Fibroblast of lung (primary cell): ENCODE results near the gene SPAAR. TPM values are rescaled to one million over a fixed set of nuclear protein-coding genes. Genes with fewer than 3 reads are reported as not detected.
A peak's percentile ranks its signal among the peaks of the same experiment; 100 is the strongest.

ENCODE experiments used
- DNase-seq, 2 donors: peaks; one replicate each; pipeline versions ENCODE4 v3.0.0 to v3.0.0-alpha.2; 2010; ENCODE audit warnings: low read depth in 2 of 2
- H2AFZ ChIP-seq: 2 replicates; pipeline ENCODE4 v1.5.1; 2012; ENCODE audit warnings: low read length, control low read depth, inconsistent platforms
- H3K27ac ChIP-seq: 2 replicates; pipeline ENCODE4 v1.5.1; 2011; ENCODE audit warnings: low read length, control low read depth; ENCODE audit not compliant: insufficient read depth
- H3K27me3 ChIP-seq: 2 replicates; pipeline ENCODE4 v1.5.1; 2011; ENCODE audit warnings: mild to moderate bottlenecking, low read length; ENCODE audit not compliant: control insufficient read depth, insufficient read depth
- H3K36me3 ChIP-seq: 2 replicates; pipeline ENCODE4 v1.5.1; 2011; ENCODE audit warnings: low read length; ENCODE audit not compliant: control insufficient read depth, insufficient read depth
- H3K4me1 ChIP-seq: 2 replicates; pipeline ENCODE4 v1.5.1; 2011; ENCODE audit warnings: low read length; ENCODE audit not compliant: control insufficient read depth, insufficient read depth; ENCODE audit errors: extremely low read depth
- H3K4me2 ChIP-seq: 2 replicates; pipeline ENCODE4 v1.5.1; 2011; ENCODE audit warnings: low read length, control low read depth; ENCODE audit not compliant: insufficient read depth; ENCODE audit errors: extremely low read depth
- H3K4me3 ChIP-seq, 4 experiments: fragments of 200-600 bp in 1 of 4; sonication (generic) in 1 of 4; replicated peaks in 1 of 4; 2 replicates each; pipeline ENCODE4 v1.5.1; 2011 to 2016; ENCODE audit warnings: low read length in 4 of 4, low read depth in 3 of 4, mild to moderate bottlenecking in 3 of 4, control low read depth in 2 of 4, inconsistent platforms in 1 of 4, mixed read lengths in 1 of 4; ENCODE audit not compliant: insufficient read depth in 1 of 4; ENCODE audit errors: control extremely low read depth in 1 of 4
- H3K79me2 ChIP-seq: 2 replicates; pipeline ENCODE4 v1.5.1; 2012; ENCODE audit warnings: mild to moderate bottlenecking, low read length, inconsistent platforms; ENCODE audit not compliant: control insufficient read depth, insufficient read depth
- H3K9ac ChIP-seq: 2 replicates; pipeline ENCODE4 v1.5.1; 2011; ENCODE audit warnings: mild to moderate bottlenecking, low read length, control low read depth; ENCODE audit not compliant: insufficient read depth
- H3K9me3 ChIP-seq: 2 replicates; pipeline ENCODE4 v1.5.1; 2012; ENCODE audit warnings: low read depth, low read length; ENCODE audit not compliant: control insufficient read depth, insufficient read depth
- H4K20me1 ChIP-seq: 2 replicates; pipeline ENCODE4 v1.5.1; 2011; ENCODE audit warnings: low read length; ENCODE audit not compliant: control insufficient read depth, insufficient read depth; ENCODE audit errors: extremely low read depth
- EZH2 ChIP-seq: IDR thresholded peaks from 2 replicates; pipeline ENCODE4 v1.5.1; 2012; ENCODE audit warnings: low read length, control low read depth, mild to moderate bottlenecking; ENCODE audit errors: missing control alignments
- polyA plus RNA-seq, 2 donors: library from polyadenylated mRNA; depleted of rRNA in 1 of 2; stranded (reverse) in 1 of 2; unstranded in 1 of 2; fragments of >200 nt; gene quantifications; 2 replicates each; pipeline ENCODE4 v1.2.1, GENCODE V29; 2011 to 2012; ENCODE audit warnings: missing spikeins in 1 of 2
- total RNA-seq: library from RNA; depleted of rRNA; stranded (reverse); fragments of >200 nt; gene quantifications from 2 replicates; pipeline ENCODE4 v1.2.1, GENCODE V29; 2014
- TF ChIP-seq, protein P1 (sequence below), 2 donors: IDR thresholded peaks in 1 of 2; conservative IDR thresholded peaks in 1 of 2; 1 replicate in 1 of 2; 2 replicates in 1 of 2; pipeline ENCODE4 v1.5.1; 2011 to 2012; ENCODE audit warnings: low read length in 2 of 2, control low read depth in 1 of 2, inconsistent platforms in 1 of 2, low read depth in 1 of 2, mild to moderate bottlenecking in 1 of 2

Gene SPAAR
- total and polyA plus RNA-seq, 2 donors (not counting 1 experiment from before 2014, with no cell fraction given), result 0.17 to 0.41 TPM

DNA sequence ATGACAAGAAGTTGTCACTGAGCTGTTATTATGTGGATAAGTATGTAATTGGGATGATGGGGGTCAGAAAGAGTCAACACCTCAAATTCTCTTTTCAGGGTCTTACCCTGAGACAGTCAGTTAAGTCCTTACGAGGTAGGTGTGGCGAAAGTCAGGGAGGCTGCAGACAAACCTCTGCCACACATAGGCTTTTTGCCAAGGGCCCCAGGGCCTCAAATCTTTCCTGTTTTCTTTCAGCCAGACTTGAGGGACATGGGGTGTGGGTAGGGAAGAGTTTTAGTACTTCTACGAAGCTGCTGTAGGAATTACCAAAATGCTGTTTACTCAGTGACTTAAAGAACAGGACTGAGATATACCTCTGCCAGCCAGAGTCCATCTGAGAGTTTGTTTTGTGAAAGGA, 34.9 kb downstream of the SPAAR start:
- no peaks in the 10 kb centered on the region for H3K79me2 ChIP-seq
- no peak overlapping the region for H3K9ac ChIP-seq
- no peak overlapping the region for H2AFZ ChIP-seq
- H4K20me1 ChIP-seq, result no peaks in the 10 kb centered on the region
- DNase-seq, result no peak
- no peak overlapping the region for H3K4me2 ChIP-seq
- no peaks in the 10 kb centered on the region for H3K9me3 ChIP-seq
- no peaks in the 10 kb centered on the region for H3K4me1 ChIP-seq
- H3K4me3 ChIP-seq, result no peak overlapping the region
- no peak overlapping the region for H3K27ac ChIP-seq
- H3K36me3 ChIP-seq, result no peaks in the 10 kb centered on the region
- H3K27me3 ChIP-seq, result no peaks in the 10 kb centered on the region
- TF ChIP-seq, protein P1, sequence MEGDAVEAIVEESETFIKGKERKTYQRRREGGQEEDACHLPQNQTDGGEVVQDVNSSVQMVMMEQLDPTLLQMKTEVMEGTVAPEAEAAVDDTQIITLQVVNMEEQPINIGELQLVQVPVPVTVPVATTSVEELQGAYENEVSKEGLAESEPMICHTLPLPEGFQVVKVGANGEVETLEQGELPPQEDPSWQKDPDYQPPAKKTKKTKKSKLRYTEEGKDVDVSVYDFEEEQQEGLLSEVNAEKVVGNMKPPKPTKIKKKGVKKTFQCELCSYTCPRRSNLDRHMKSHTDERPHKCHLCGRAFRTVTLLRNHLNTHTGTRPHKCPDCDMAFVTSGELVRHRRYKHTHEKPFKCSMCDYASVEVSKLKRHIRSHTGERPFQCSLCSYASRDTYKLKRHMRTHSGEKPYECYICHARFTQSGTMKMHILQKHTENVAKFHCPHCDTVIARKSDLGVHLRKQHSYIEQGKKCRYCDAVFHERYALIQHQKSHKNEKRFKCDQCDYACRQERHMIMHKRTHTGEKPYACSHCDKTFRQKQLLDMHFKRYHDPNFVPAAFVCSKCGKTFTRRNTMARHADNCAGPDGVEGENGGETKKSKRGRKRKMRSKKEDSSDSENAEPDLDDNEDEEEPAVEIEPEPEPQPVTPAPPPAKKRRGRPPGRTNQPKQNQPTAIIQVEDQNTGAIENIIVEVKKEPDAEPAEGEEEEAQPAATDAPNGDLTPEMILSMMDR (conservative IDR thresholded peaks at IDR 0.05 in 1 of 2, IDR thresholded peaks at IDR 0.05 in 1 of 2; ENCODE audit: low read depth in 1 of 2, low read length in 2 of 2), result no peak
- no peak for TF ChIP-seq EZH2

- Histone ChIP-seq H3K36me3 (no peaks in the 10 kb centered on the region), H3K27ac (no peak overlapping the region), H3K9ac (no peak overlapping the region), H3K4me2 (no peak overlapping the region), H4K20me1 (no peaks in the 10 kb centered on the region), H3K4me1 (no peaks in the 10 kb centered on the region), H3K4me3 (no peak overlapping the region), H3K79me2 (no peaks in the 10 kb centered on the region), H3K9me3 (no peaks in the 10 kb centered on the region), H3K27me3 (no peaks in the 10 kb centered on the region), H2AFZ (no peak overlapping the region)
- TF ChIP-seq, protein P1 (conservative IDR thresholded peaks at IDR 0.05 in 1 of 2, IDR thresholded peaks at IDR 0.05 in 1 of 2; ENCODE audit: low read depth in 1 of 2, low read length in 2 of 2), result no peak
- no peak for TF ChIP-seq EZH2
- no peak for DNase-seq
Observed at GRCh38 chr9:35944841-35945240, 35.6 kb downstream of the SPAAR start.

DNA sequence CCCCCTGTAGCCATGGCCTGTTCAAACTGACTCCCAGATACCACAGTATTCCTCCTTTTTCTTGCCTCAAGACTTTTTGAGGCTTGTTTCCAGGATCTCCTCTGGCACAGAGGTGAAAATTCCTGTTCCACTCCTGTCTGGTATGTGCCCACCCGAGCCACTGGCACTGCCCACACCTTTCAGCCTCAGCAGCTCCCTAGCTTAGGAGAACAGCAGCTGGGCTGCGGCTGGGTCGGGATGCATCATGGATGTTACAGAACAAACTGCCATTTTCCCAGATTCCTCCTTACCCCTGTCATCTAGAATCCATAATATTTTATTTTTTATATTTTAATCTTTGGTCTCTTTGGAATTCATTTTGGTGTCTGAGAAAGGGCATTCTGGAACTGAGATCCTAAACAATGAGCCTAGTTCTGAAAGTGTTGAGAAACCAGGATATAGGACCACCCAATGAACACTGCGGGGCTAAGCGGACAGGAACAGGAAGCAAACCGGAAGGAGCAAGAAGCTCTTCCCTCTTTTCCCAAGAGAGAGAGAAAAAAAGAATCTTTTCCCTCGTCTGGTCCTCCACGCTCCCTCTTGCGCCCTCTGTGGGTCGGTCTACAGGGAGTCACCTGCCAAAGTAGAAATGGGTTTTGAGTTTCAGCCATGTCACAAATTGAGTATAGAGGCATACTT, 36.2 kb downstream of the SPAAR start:
- no peak overlapping the region for H3K9ac ChIP-seq
- peak; percentile 78 to 92 for DNase-seq
- H3K79me2 ChIP-seq, result no peaks in the 10 kb centered on the region
- peak overlapping the region; percentile 18 for H2AFZ ChIP-seq
- H3K27ac ChIP-seq, result no peak overlapping the region
- H3K4me1 ChIP-seq, result no peaks in the 10 kb centered on the region
- H3K9me3 ChIP-seq, result no peaks in the 10 kb centered on the region
- peak overlapping the region in 2 of 4 experiments; percentile 21 to 50 for H3K4me3 ChIP-seq
- H3K36me3 ChIP-seq, result no peaks in the 10 kb centered on the region
- peak overlapping the region; percentile 18 for H3K4me2 ChIP-seq
- H3K27me3 ChIP-seq, result no peaks in the 10 kb centered on the region
- TF ChIP-seq EZH2, result no peak
- TF ChIP-seq, protein P1 (conservative IDR thresholded peaks at IDR 0.05 in 1 of 2, IDR thresholded peaks at IDR 0.05 in 1 of 2; ENCODE audit: low read depth in 1 of 2, low read length in 2 of 2), result peak; percentile 91 to 98
- H4K20me1 ChIP-seq, result no peaks in the 10 kb centered on the region
